CD14-positive monocyte (primary cell): ENCODE measurements around the gene IGF2BP1. TPM values are rescaled to one million over a fixed set of nuclear protein-coding genes. Genes with fewer than 3 reads are reported as not detected.

Experiments used
- DNase-seq, 3 donors: peaks; one replicate each; pipeline ENCODE4 v3.0.0-alpha.2; 2011 to 2022
- H2AFZ ChIP-seq: 2 replicates; pipeline ENCODE4 v1.6.0; 2012; ENCODE audit warnings: mild to moderate bottlenecking, low read depth, low read length, inconsistent platforms; ENCODE audit not compliant: insufficient read depth, poor library complexity, severe bottlenecking
- H3K27ac ChIP-seq, 2 donors: 1 replicate in 1 of 2; 2 replicates in 1 of 2; pipeline ENCODE4 v1.5.1; 2012 to 2013; ENCODE audit warnings: low read length in 2 of 2, control low read depth in 1 of 2, inconsistent platforms in 1 of 2, low read depth in 1 of 2, mild to moderate bottlenecking in 1 of 2
- H3K27me3 ChIP-seq, 2 donors: one replicate each; pipeline versions ENCODE4 v1.6.0 to v1.6.1; 2011 to 2013; ENCODE audit warnings: low read length in 2 of 2; ENCODE audit not compliant: control insufficient read depth in 2 of 2, insufficient read depth in 2 of 2
- H3K36me3 ChIP-seq, 2 donors: replicated peaks in 1 of 2; 1 replicate in 1 of 2; 2 replicates in 1 of 2; pipeline versions ENCODE4 v1.5.1 to v1.6.1; 2012 to 2013; ENCODE audit warnings: low read length in 2 of 2, control low read depth in 1 of 2, inconsistent platforms in 1 of 2, mild to moderate bottlenecking in 1 of 2; ENCODE audit not compliant: insufficient read depth in 2 of 2, control insufficient read depth in 1 of 2
- H3K4me1 ChIP-seq, 2 donors: 1 replicate in 1 of 2; 2 replicates in 1 of 2; pipeline versions ENCODE4 v1.5.1 to v1.6.1; 2012 to 2013; ENCODE audit warnings: low read length in 2 of 2, control low read depth in 1 of 2, inconsistent platforms in 1 of 2, mild to moderate bottlenecking in 1 of 2, moderate library complexity in 1 of 2; ENCODE audit not compliant: insufficient read depth in 2 of 2, control insufficient read depth in 1 of 2
- H3K4me2 ChIP-seq: replicated peaks from 2 replicates; pipeline ENCODE3; 2012; ENCODE audit warnings: low read length, moderate library complexity, mild to moderate bottlenecking; ENCODE audit not compliant: poor library complexity, severe bottlenecking; ENCODE audit errors: extremely low read depth
- H3K4me3 ChIP-seq, 3 experiments: fragments of 200-600 bp in 1 of 3; sonication (generic) in 1 of 3; replicated peaks in 1 of 3; 1 replicate in 2 of 3; 2 replicates in 1 of 3; pipeline ENCODE4 v1.5.1; 2011 to 2013; ENCODE audit warnings: low read length in 3 of 3, mild to moderate bottlenecking in 3 of 3, control low read depth in 2 of 3, low read depth in 2 of 3, inconsistent platforms in 1 of 3, moderate library complexity in 1 of 3
- H3K79me2 ChIP-seq: 2 replicates; pipeline ENCODE4 v1.6.0; 2012; ENCODE audit warnings: mild to moderate bottlenecking, control low read depth, inconsistent platforms, low read length, moderate library complexity; ENCODE audit not compliant: insufficient read depth
- H3K9ac ChIP-seq: 2 replicates; pipeline ENCODE4 v1.6.0; 2017; ENCODE audit warnings: low read length, mild to moderate bottlenecking; ENCODE audit not compliant: insufficient read depth, poor library complexity, severe bottlenecking
- H3K9me3 ChIP-seq, 2 donors: replicated peaks in 1 of 2; 1 replicate in 1 of 2; 2 replicates in 1 of 2; pipeline versions ENCODE4 v1.5.1 to v1.6.1; 2012 to 2013; ENCODE audit warnings: low read length in 2 of 2, control low read depth in 1 of 2; ENCODE audit not compliant: control insufficient read depth in 1 of 2, insufficient read depth in 1 of 2
- H4K20me1 ChIP-seq: 2 replicates; pipeline ENCODE4 v1.6.0; 2012; ENCODE audit warnings: mild to moderate bottlenecking, low read length, control low read depth, moderate library complexity; ENCODE audit not compliant: insufficient read depth
- H3K27ac Mint-ChIP-seq, 7 donors: one replicate each; pipeline ENCODE4 v1.8.0; 2020; ENCODE audit warnings: mild to moderate bottlenecking in 7 of 7, mixed read lengths in 7 of 7, moderate library complexity in 6 of 7, inconsistent platforms in 2 of 7
- H3K27me3 Mint-ChIP-seq, 3 donors: one replicate each; pipeline ENCODE4 v1.8.0; 2021 to 2022; ENCODE audit warnings: low read depth in 3 of 3, mild to moderate bottlenecking in 3 of 3, mixed read lengths in 3 of 3, moderate library complexity in 3 of 3, inconsistent platforms in 1 of 3
- H3K36me3 Mint-ChIP-seq, 2 donors: one replicate each; pipeline ENCODE4 v1.8.0; 2020; ENCODE audit warnings: mixed read lengths in 2 of 2, inconsistent platforms in 1 of 2, mild to moderate bottlenecking in 1 of 2
- H3K4me1 Mint-ChIP-seq: one replicate; pipeline ENCODE4 v1.8.0; 2020; ENCODE audit warnings: mild to moderate bottlenecking, mixed read lengths
- H3K4me3 Mint-ChIP-seq, 2 donors: one replicate each; pipeline ENCODE4 v1.8.0; 2020; ENCODE audit warnings: mild to moderate bottlenecking in 2 of 2, mixed read lengths in 2 of 2, moderate library complexity in 1 of 2
- H3K9me3 Mint-ChIP-seq, 7 donors: one replicate each; pipeline ENCODE4 v1.8.0; 2020 to 2022; ENCODE audit warnings: mixed read lengths in 7 of 7, mild to moderate bottlenecking in 6 of 7, moderate library complexity in 6 of 7, inconsistent platforms in 2 of 7
- CTCF ChIP-seq: fragments of 200-600 bp; IDR thresholded peaks from one replicate; pipeline ENCODE4 v1.8.0; 2022; ENCODE audit warnings: antibody characterized with exemption, mild to moderate bottlenecking
- WGBS: methylation state at CpG from one replicate; pipeline ENCODE4 v1.1.5; 2013; ENCODE audit warnings: missing lambda C conversion rate; ENCODE audit not compliant: insufficient coverage; 5-methylcytosine and 5-hydroxymethylcytosine counted together
- intact Hi-C, 2 donors: fragments of 100-400 bp; cut with micrococcal nuclease; formaldehyde crosslinking; loops; one replicate each; pipeline versions ENCODE4 v1.15.0 to v1.15.1; 2023
- polyA plus RNA-seq, 3 donors: library from polyadenylated mRNA; depleted of rRNA in 1 of 3; unstranded in 2 of 3; stranded (reverse) in 1 of 3; fragments of 300-500 nt in 2 of 3; fragments of >200 nt in 1 of 3; fragmentation: Illumina TruSeq in 2 of 3; gene quantifications; 1 replicate in 2 of 3; 2 replicates in 1 of 3; pipeline ENCODE4 v1.2.3, GENCODE V29; 2012 to 2021

IGF2BP1 gene
- polyA plus RNA-seq, 3 donors: not detected

DNA sequence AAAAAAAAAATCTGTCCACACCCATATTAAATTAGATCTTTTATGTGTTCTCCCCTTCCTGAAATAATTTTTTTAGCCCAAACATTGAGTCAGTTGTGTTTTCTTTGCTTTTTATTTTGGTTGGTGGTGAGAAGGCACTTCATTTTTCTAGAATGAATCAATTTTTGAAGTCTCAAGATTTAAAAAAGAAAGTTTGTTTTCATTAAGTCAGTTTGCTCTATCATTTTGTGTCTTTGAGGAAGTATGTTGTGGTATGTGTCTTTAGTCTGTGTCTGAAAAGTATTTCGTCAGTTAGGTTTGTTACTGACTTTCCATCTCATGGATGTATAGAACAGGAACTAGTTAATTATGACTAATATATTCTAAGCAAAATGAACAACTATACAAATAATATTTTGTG is 3.8 kb downstream of the IGF2BP1 start:
- no peak overlapping the region for H3K4me2 ChIP-seq

DNA sequence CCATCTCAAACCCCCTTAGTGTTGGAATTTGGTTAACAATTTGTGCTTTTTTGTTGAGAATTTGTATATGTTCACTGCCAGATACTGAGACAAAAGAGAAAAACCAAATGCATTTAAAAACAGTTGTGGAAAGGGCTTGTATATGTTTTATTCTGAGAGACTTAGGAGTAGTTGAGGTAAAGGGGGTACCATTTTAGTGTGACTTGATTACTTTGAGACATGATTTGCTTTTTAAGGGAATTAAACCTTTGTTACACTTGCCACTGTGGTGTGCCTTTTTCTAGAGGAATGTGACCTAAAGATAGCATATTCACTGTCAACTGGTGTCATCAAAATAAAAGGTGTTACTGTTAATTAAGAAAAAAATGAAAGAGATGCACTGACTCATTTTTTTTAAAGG is 4.5 kb downstream of the IGF2BP1 start:
- Mint-ChIP-seq H3K4me1 (peaks cover 22% of the 10 kb centered on the region), H3K4me3 (peak overlapping the region in 1 of 2 donors; percentile 77), H3K27ac (no peak overlapping the region), H3K27me3 (peaks cover 97 to 99% (median 98%) of the 10 kb centered on the region in 3 donors), H3K36me3 (peaks cover 0 to 9% of the 10 kb centered on the region in 2 donors), H3K9me3 (peaks cover 0 to 25% (median 13%) of the 10 kb centered on the region in 7 donors)
- DNase-seq: no peak
- H3K27ac ChIP-seq: no peak overlapping the region
- H3K9ac ChIP-seq: no peak overlapping the region
- no peaks in the 10 kb centered on the region for H3K36me3 ChIP-seq
- intact Hi-C loops: no loop called here
- peaks cover 16 to 19% of the 10 kb centered on the region in 2 donors for H3K4me1 ChIP-seq
- H3K4me3 ChIP-seq: no peak overlapping the region
- H2AFZ ChIP-seq: no peak overlapping the region
- no peak overlapping the region for H3K4me2 ChIP-seq
- TF ChIP-seq CTCF: no peak
- peaks cover 95 to 99% of the 10 kb centered on the region in 2 donors for H3K27me3 ChIP-seq
- no peaks in the 10 kb centered on the region for H4K20me1 ChIP-seq
- H3K79me2 ChIP-seq: no peaks in the 10 kb centered on the region
- peaks cover under 1 to 23% of the 10 kb centered on the region in 2 donors for H3K9me3 ChIP-seq

More for the DNA sequence above, 3.8 kb downstream of the IGF2BP1 start:
- peaks cover 27% of the 10 kb centered on the region for H3K4me1 Mint-ChIP-seq
- TF ChIP-seq CTCF: no peak
- H3K4me3 Mint-ChIP-seq: peak overlapping the region in 1 of 2 donors; percentile 81
- H3K9ac ChIP-seq: no peak overlapping the region
- no peak overlapping the region for H2AFZ ChIP-seq
- H3K79me2 ChIP-seq: no peaks in the 10 kb centered on the region
- H3K4me1 ChIP-seq: peaks cover 23 to 26% of the 10 kb centered on the region in 2 donors
- WGBS: no CpG with 5 or more reads among the region's 1 CpG
- intact Hi-C loops: no loop called here
- H3K27me3 ChIP-seq: peaks cover 95 to 99% of the 10 kb centered on the region in 2 donors
- peaks cover 97 to 99% (median 97%) of the 10 kb centered on the region in 3 donors for H3K27me3 Mint-ChIP-seq
- no peak overlapping the region for H3K4me3 ChIP-seq
- no peaks in the 10 kb centered on the region for H3K36me3 ChIP-seq
- peaks cover 3 to 9% of the 10 kb centered on the region in 2 donors for H3K36me3 Mint-ChIP-seq
- no peak overlapping the region for H3K27ac ChIP-seq
- H4K20me1 ChIP-seq: no peaks in the 10 kb centered on the region
- H3K27ac Mint-ChIP-seq: no peak overlapping the region
- peaks cover 0 to 29% (median 18%) of the 10 kb centered on the region in 7 donors for H3K9me3 Mint-ChIP-seq
- H3K9me3 ChIP-seq: peaks cover 5 to 23% of the 10 kb centered on the region in 2 donors
- peak in 2 of 3 donors; percentile 50 to 54 for DNase-seq
